Activated CD8-positive, alpha-beta memory T cell treated with anti-CD3 and anti-CD28 coated beads for 24 hours (primary cell): Measurements from ENCODE around the gene BEST4.
A peak's percentile ranks its signal among the peaks of the same experiment; 100 is the strongest.
"Not testable (repeated sequence)": the region's sequence is repeated elsewhere in the genome, so short reads cannot be mapped to it uniquely, and the experiment has no call there.

Experiments used
- DNase-seq: peaks from one replicate; pipeline ENCODE4 v3.0.0-alpha.2; 2020

The BEST4 gene

DNA sequence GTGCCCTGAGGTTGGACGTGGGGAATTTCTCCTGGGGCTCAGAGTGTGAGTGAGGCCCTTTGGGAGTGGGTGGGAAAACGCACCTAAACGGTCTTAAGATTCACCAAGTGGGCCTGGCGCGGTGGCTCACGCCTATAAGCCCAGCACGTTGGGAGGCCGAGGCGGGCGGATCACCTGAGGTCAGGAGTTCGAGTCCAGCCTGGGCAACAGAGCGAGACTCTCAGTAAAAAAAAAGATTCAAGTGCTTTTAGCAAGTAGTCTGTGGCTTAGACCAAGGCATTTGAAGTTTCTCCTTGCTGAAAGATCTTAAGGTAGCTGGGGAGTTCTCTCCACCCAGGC, 11.3 kb downstream of the BEST4 start:
- no peak for DNase-seq

DNA sequence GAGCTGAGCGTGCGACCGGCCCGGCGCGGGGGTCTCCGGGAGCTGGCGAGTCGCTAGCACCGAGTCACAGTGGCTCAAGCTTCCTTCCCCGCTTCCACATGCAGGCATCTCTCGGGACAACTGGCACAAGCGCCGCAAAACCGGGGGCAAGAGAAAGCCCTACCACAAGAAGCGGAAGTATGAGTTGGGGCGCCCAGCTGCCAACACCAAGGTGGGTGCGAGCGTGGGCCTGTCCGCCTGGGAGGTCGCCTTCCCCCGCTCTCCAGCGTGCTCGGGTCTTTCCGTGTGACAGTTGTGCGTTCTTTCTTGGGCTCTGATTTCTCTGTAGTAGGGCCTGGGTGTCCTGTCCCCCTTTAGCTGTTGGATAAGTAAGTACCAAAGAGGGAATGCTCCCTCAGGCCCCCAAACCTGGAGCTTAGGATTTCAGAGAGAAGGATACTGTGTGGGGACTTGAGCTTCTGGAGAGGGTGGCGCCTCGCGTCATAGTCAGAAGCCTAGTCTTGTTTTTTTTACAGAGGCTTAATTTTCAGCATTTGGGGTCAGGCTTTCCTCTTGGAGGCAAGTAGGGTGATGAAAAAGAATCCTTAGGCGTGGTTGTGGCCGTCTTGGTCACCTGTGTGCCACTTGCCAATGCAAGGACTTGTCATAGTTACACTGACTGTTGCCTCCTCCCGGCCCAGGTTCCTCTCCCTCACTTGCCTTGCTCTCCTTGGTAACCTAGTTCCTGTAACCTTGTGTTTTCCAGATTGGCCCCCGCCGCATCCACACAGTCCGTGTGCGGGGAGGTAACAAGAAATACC, 11.8 kb downstream of the BEST4 start:
- peak; percentile 79 for DNase-seq

DNA sequence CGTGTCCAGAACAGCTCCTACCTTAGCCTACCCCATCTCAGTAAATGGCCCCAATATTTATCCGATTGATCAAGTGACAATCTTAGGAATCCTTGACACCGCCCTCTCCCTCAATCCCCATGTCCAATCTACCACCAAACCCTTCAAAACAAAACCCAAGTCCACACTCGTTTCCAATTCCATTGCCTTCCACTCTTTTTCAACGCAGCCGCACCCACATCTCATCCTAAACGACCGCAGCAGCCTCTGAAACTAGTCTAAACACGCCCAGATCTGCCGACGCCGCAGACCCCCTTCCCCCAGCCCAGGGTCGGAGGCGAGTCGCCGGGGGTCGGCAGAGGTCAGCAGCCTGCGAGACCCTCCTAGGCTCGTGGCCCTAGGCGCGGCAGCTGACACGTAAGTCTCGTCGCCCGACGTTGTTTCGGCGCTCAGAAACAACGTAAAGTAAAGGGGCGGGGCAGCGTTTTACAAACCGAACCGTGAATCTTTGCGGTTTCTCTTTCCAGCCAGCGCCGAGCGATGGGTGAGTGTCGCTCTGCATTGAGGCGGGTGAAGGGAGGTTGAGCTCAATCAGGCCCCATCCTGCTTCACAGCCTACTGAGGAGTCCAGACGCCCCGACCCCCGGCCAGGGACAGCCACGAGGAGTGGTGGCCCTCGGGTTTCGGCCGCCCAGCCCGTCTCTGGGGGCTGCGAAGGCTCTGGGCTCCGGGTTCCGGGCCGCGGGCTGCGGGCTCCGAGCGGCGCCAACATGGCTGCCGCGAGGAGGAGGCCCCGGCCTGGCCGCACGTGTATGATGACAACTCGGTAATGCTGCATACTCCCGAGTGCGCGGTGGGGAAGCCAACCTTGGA, 12.7 kb downstream of the BEST4 start, which contains the start of gene RPS8:
Gene RPS8 (plus strand): TSS at position 463 of the 852 bp plus-strand sequence. CDS start 57 bp downstream, at position 520.
- peak; percentile 96 for DNase-seq

DNA sequence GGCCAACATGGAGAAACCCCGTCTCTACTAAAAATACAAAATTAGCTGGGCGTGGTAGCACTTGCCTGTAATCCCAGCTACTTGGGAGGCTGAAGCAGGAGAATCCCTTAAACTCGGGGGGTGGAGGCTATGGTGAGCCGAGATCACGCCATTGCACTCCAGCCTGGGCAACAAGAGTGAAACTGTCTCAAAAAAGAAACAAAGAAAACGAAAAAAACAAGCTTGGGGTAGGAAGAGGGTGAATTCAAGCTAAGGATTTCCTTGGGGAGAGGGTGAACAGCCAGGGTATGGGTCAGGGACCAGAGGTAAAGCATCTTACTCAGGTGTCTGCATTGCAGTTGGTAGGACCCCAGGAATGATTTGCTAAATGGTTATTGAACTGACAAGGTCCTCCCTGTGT, 21.5 kb downstream of the BEST4 start:
- DNase-seq, result not testable (repeated sequence)

DNA sequence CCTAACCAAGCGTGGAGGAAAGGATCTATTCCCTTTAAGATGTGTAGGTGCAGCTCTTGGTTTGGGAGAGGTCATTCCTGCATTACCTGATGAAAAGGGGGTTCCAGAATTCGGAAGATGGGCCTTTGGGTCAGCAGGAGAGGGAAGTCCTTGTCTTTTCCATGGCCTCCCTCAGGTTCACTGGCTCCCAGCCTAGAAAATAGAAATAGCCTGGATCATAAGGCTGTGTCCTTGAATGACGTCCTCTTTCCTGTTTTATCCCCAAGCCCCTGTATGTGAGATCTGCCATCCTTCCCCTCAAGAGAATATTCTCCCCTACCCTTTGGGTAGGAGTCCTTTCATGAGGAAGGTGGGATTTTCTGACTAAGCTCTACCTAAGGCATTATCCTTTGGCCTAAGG, 27.1 kb downstream of the BEST4 start:
- DNase-seq, result no peak

DNA sequence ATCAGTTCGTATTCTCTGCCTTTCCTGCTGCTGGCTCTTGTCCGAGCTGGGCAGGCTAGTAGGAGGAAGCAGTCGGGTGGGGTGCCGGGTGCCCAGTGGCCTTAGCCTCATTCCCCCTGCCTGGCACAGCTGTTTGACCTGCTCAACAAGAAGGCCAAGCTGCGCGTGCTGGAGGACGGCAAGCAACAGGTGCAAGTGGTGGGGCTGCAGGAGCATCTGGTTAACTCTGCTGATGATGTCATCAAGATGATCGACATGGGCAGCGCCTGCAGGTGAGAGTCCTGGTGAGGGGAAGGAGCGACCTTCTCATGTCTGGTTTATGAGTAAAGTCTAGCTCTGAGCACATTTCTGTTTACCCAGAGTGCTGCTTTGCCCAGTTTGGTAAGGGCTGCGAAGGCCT, 28.9 kb downstream of the BEST4 start:
- no peak for DNase-seq

DNA sequence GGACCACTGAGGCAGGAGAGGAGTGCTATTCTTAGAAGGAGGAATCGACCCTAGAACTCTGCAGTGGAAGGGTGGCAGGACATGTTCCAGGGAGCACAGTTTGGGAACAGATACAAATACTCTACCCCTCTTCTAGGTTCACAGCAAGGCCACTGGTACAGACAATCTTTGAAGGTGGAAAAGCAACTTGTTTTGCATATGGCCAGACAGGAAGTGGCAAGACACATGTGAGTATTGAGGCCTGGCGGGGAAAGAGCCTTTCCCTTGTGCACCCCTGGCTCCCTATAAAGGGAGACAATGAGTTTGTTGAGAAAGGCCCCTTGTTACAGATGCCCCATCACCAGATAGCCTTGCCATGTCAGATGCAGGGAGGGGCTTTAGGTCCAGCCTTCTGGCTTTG, 30.6 kb downstream of the BEST4 start:
- DNase-seq, result no peak

DNA sequence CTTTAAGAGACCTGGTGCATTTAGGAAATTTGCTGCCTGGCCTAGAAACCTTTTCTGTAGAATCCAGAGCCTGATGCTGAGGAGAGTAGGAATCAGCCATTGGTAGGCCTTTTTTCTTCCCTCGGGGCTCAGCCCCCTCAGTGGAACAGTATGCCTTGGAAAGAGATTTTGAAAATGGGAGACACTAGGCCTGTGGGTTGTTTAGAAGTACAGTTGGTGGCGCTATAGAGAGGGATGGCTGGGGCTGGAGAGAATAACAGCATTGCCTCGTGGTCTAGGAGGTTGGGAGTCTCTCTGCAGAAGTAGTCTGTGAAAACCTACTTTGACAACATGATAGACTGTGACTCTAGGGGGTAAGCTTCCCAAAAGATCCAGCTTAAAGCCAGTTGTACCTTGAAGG, 40.1 kb downstream of the BEST4 start:
- DNase-seq, result no peak

DNA sequence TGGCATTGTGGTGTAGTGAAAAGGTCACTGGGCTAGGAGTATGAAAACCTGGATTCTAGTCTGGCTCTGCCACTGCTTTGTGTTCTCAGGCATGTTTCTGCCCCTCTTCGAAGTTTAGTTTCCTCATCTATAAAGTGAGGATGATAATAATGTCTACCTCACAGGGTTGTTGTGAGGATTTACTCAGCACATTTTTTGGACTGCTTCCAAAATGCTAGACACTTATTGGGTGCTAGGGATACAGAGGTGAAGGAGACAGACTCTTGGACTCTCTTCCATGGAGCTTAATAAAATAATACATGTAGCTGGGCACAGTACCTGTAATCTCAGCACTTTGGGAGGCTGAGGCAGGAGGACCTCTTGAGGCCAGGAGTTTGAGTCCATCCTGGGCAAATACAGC, 44.8 kb downstream of the BEST4 start:
- no peak for DNase-seq

DNA sequence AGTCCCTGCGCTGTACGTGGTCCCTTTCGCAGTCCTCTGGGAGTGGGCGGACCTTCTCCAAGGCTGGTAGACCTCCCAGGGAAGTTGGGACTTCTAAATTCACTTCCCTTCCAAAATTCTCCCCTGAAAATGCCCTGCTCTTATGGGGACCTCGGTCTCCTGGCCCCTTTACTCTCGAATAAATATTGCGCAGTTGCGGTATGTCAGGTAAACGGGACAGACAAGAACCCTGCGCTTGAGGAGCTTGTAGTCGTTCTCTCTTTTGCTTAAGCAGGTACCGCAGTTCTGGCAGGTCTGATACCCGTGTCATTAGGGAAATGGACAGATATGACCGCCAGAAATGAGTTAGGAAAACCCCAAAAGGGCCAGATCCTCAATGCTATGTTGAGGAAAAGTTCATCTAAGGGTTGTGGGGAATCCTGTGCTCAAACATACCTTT, 47.8 kb downstream of the BEST4 start:
- no peak for DNase-seq

DNA sequence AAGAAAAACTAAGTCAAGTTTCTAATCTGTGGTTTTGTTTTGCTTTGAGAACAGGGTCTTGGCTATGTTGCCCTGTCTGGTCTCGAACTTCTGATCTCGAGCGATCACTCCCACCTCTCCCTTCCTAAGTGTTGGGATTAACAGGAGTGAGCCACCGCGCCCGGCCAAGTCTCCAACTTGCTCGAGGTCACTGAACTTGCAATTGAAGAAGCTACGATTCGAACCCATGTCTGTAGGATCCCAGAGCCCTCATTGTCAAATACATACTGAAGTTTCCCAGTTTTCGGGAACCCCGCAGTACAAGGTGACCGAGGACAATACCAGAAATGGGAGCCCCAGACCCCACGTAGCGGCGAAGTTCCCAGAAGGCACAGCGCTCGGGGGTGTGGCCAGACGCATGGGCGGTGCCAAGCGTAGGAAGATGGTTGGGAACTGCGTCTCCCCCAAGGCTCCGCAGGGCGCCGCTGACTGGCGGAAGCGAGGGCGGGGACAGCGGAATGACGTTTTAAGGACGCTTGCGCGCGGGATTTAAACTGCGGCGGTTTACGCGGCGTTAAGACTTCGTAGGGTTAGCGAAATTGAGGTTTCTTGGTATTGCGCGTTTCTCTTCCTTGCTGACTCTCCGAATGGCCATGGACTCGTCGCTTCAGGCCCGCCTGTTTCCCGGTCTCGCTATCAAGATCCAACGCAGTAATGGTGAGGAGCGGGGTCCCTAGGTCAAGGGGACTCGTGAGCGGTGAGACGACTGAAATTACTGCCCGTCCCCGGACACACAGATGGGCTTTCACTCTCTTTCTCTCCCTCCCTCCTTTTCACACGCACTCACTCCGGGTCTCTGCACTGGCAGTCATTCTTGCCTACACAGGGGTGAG, 48.4 kb downstream of the BEST4 start, which contains the start of gene KIF2C:
Gene KIF2C (plus strand): TSS at position 531 of the 872 bp plus-strand sequence. CDS start 96 bp downstream, at position 627.
- DNase-seq, result peak; percentile 98

DNA sequence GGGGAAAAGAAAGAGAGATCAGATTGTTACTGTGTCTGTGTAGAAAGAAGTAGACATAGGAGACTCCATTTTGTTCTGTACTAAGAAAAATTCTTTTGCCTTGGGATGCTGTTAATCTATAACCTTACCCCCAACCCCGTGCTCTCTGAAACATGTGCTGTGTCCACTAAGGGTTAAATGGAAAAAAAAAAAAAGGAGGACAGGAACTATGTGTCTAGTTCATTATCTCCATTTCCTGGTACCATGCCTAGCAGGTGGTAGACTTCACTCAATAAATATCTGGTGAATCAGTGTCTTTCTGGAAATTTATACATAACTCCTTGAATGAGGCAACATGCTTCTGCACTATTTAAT, 49.0 kb downstream of the BEST4 start:
- DNase-seq, result not testable (repeated sequence)

DNA sequence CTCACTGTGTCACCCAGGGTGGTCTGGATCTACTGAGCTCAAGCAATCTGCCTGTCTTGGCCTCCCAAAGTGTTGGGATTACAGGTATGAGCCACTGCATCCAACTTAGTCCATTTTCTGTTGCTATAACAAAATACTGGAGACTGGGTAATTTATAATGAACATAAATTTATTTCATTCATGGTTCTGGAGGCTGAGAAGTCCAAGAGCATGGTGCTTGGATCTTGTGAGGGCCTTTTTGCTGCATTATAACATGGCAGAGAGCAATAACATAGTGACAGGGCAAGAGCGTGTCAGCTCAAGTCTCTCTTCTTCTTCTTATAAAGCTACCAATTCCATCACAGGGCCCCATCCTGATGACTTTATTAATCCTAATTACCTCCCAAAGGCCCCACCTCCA, 52.0 kb downstream of the BEST4 start:
- no peak for DNase-seq

DNA sequence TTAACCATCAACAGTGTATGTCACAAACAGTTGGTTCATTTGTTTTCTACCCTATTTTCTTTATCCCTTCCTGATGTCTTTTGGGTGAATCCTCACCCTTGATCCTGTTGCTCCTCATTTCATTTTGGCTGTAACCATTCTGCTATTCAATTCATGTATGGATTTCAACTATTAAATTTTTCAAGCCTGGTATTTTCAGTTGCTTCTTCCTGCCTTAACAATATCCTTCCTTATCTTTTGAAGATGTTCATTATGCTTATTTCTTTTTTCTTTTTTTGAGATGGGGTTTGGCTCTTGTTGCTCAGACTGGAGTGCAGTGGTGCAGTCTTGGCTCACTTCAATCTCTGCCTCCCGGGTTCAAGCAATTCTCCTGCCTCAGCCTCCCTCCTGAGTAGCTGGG, 54.2 kb downstream of the BEST4 start:
- DNase-seq, result no peak
